HG02623 (cell line): Measurements from ENCODE around the gene NXPH1.
A peak's percentile ranks its signal among the peaks of the same experiment; 100 is the strongest.

Source experiments
- ATAC-seq: cut with Tn5 transposase; IDR thresholded peaks from one replicate; pipeline ENCODE4 v1.9.1; 2021; ENCODE audit warnings: moderate library complexity; ENCODE audit not compliant: unreplicated experiment

NXPH1 gene

GRCh38 chr7:8491544-8492489, 58.4 kb downstream of the NXPH1 start:
- ATAC-seq: no peak

GRCh38 chr7:8499128-8499527, 65.7 kb downstream of the NXPH1 start:
- ATAC-seq: no peak

GRCh38 chr7:8500286-8500685, 66.9 kb downstream of the NXPH1 start:
- ATAC-seq: no peak

- no peak for ATAC-seq
Measured at GRCh38 chr7:8507566-8507965, 74.2 kb downstream of the NXPH1 start.

GRCh38 chr7:8509621-8510020, 76.2 kb downstream of the NXPH1 start:
- no peak for ATAC-seq

GRCh38 chr7:8511855-8512254, 78.4 kb downstream of the NXPH1 start:
- ATAC-seq: no peak

- ATAC-seq: no peak
Measured at GRCh38 chr7:8514781-8515519, 81.5 kb downstream of the NXPH1 start.

GRCh38 chr7:8515640-8516185, 82.3 kb downstream of the NXPH1 start:
- ATAC-seq: no peak

GRCh38 chr7:8516976-8517375, 83.6 kb downstream of the NXPH1 start:
- ATAC-seq: no peak

- ATAC-seq: no peak
Measured at GRCh38 chr7:8528311-8528710, 94.9 kb downstream of the NXPH1 start.

- no peak for ATAC-seq
Measured at GRCh38 chr7:8531991-8532515, 98.6 kb downstream of the NXPH1 start.

- ATAC-seq: peak; percentile 86
Measured at GRCh38 chr7:8536431-8536830, 103.0 kb downstream of the NXPH1 start.

GRCh38 chr7:8549046-8549445, 115.6 kb downstream of the NXPH1 start:
- ATAC-seq: no peak

GRCh38 chr7:8560501-8560900, 127.1 kb downstream of the NXPH1 start:
- ATAC-seq: no peak

GRCh38 chr7:8561449-8561848, 128.0 kb downstream of the NXPH1 start:
- ATAC-seq: no peak

- no peak for ATAC-seq
Measured at GRCh38 chr7:8564281-8564680, 130.9 kb downstream of the NXPH1 start.

GRCh38 chr7:8566016-8566415, 132.6 kb downstream of the NXPH1 start:
- ATAC-seq: no peak

- no peak for ATAC-seq
Measured at GRCh38 chr7:8567626-8568025, 134.2 kb downstream of the NXPH1 start.

GRCh38 chr7:8579661-8580194, 146.3 kb downstream of the NXPH1 start:
- ATAC-seq: no peak

GRCh38 chr7:8581842-8582241, 148.4 kb downstream of the NXPH1 start:
- no peak for ATAC-seq

GRCh38 chr7:8582728-8583127, 149.3 kb downstream of the NXPH1 start:
- ATAC-seq: no peak
